Breast epithelium (tissue), 4 donors: ENCODE results near the gene ELMO1. TPM values are rescaled to one million over a fixed set of nuclear protein-coding genes. Genes with fewer than 3 reads are reported as not detected.
"Not testable (repeated sequence)": the region's sequence is repeated elsewhere in the genome, so short reads cannot be mapped to it uniquely, and the experiment has no call there.

Experiments used
- DNase-seq, 2 donors: peaks; one replicate each; pipeline ENCODE4 v3.0.0-alpha.2; 2019; ENCODE audit warnings: low spot score in 2 of 2
- H3K27ac ChIP-seq, 2 donors: fragments of 200-600 bp; sonication (generic) in 1 of 2; one replicate each; pipeline ENCODE4 v1.5.1; 2016 to 2019; ENCODE audit warnings: mild to moderate bottlenecking in 1 of 2
- H3K27me3 ChIP-seq, 2 donors: fragments of 200-600 bp; sonication (generic) in 1 of 2; one replicate each; pipeline versions ENCODE4 v1.5.1 to v1.6.0; 2017 to 2019; ENCODE audit warnings: control low read depth in 1 of 2, mild to moderate bottlenecking in 1 of 2
- H3K36me3 ChIP-seq: fragments of 200-600 bp; one replicate; pipeline ENCODE4 v1.5.1; 2019
- H3K4me1 ChIP-seq, 2 donors: fragments of 200-600 bp; sonication (generic); one replicate each; pipeline ENCODE4 v1.5.1; 2016 to 2019; ENCODE audit warnings: control low read depth in 1 of 2
- H3K4me3 ChIP-seq, 3 donors: fragments of 200-600 bp; sonication (generic); 1 replicate in 2 of 3; 2 replicates in 1 of 3; pipeline ENCODE4 v1.5.1; 2016 to 2019; ENCODE audit warnings: mild to moderate bottlenecking in 3 of 3, moderate library complexity in 2 of 3
- H3K9me3 ChIP-seq, 2 donors: fragments of 200-600 bp; sonication (generic) in 1 of 2; one replicate each; pipeline ENCODE4 v1.5.1; 2016 to 2019; ENCODE audit warnings: control low read depth in 1 of 2
- POLR2A ChIP-seq: fragments of 450-650 bp; IDR thresholded peaks from one replicate; pipeline ENCODE4 v1.6.1; 2016; ENCODE audit warnings: antibody characterized with exemption, mild to moderate bottlenecking, moderate library complexity
- POLR2AphosphoS5 ChIP-seq, 3 donors: sonication (generic); formaldehyde crosslinking; IDR thresholded peaks; one replicate each; pipeline ENCODE4 v1.6.1; 2017; ENCODE audit warnings: antibody characterized with exemption in 3 of 3
- intact Hi-C: fragments of 100-400 bp; cut with DNase I; formaldehyde crosslinking; loops from one replicate; pipeline ENCODE4 v1.15.1; 2023; ENCODE audit warnings: low total_unique reads
- total RNA-seq, 3 donors: library from RNA; depleted of rRNA; stranded (reverse); fragments of >200 nt; gene quantifications; one replicate each; pipeline ENCODE4 v1.1.0, GENCODE V29; 2016
- TF ChIP-seq, protein P1 (sequence below), 3 donors: fragments of 450-650 bp; IDR thresholded peaks; one replicate each; pipeline ENCODE4 v1.5.1; 2016 to 2017; ENCODE audit warnings: antibody characterized with exemption in 3 of 3, mild to moderate bottlenecking in 3 of 3, moderate library complexity in 3 of 3

ELMO1 gene
- total RNA-seq, 3 donors from 2014 or later, result 49.5 to 110 (median 66.9) TPM

GRCh38 chr7:36977878-36978277 is 470.8 kb downstream of the ELMO1 start:
- no peaks in the 10 kb centered on the region for H3K4me1 ChIP-seq
- no peaks in the 10 kb centered on the region for H3K9me3 ChIP-seq
- H3K27me3 ChIP-seq, result no peaks in the 10 kb centered on the region
- no peak overlapping the region for H3K27ac ChIP-seq
- intact Hi-C loops, result loop anchor here (10.0 kb wide), 1 partner anchor 197 kb away; no protein-coding TSS in a partner anchor
- TF ChIP-seq POLR2AphosphoS5 (IDR thresholded peaks at IDR 0.05) (no peak), POLR2A (no peak)
- TF ChIP-seq, protein P1, sequence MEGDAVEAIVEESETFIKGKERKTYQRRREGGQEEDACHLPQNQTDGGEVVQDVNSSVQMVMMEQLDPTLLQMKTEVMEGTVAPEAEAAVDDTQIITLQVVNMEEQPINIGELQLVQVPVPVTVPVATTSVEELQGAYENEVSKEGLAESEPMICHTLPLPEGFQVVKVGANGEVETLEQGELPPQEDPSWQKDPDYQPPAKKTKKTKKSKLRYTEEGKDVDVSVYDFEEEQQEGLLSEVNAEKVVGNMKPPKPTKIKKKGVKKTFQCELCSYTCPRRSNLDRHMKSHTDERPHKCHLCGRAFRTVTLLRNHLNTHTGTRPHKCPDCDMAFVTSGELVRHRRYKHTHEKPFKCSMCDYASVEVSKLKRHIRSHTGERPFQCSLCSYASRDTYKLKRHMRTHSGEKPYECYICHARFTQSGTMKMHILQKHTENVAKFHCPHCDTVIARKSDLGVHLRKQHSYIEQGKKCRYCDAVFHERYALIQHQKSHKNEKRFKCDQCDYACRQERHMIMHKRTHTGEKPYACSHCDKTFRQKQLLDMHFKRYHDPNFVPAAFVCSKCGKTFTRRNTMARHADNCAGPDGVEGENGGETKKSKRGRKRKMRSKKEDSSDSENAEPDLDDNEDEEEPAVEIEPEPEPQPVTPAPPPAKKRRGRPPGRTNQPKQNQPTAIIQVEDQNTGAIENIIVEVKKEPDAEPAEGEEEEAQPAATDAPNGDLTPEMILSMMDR (IDR thresholded peaks at IDR 0.05), result no peak
- H3K4me3 ChIP-seq, result no peak overlapping the region
- no peak for DNase-seq
- H3K36me3 ChIP-seq, result no peaks in the 10 kb centered on the region

- H3K4me1 ChIP-seq, H3K27ac ChIP-seq, H3K4me3 ChIP-seq, H3K36me3 ChIP-seq, H3K27me3 ChIP-seq, H3K9me3 ChIP-seq, DNase-seq: not testable (repeated sequence)
- intact Hi-C loops, result loop anchor here (10.0 kb wide), 1 partner anchor 201 kb away; no protein-coding TSS in a partner anchor
These were observed 475.1 kb downstream of the ELMO1 start for GRCh38 chr7:36973534-36973933.

- TF ChIP-seq, protein P1 (IDR thresholded peaks at IDR 0.05), result no peak
- TF ChIP-seq POLR2AphosphoS5 (IDR thresholded peaks at IDR 0.05) (no peak), POLR2A (no peak)
- H3K27ac ChIP-seq, result no peak overlapping the region
- intact Hi-C loops, result loop anchor here (10.0 kb wide), 1 partner anchor 203 kb away; no protein-coding TSS in a partner anchor
- H3K4me3 ChIP-seq, result no peak overlapping the region
- no peak for DNase-seq
- H3K9me3 ChIP-seq, result no peaks in the 10 kb centered on the region
- H3K4me1 ChIP-seq, result no peaks in the 10 kb centered on the region
- no peaks in the 10 kb centered on the region for H3K27me3 ChIP-seq
- no peaks in the 10 kb centered on the region for H3K36me3 ChIP-seq
These were observed 476.5 kb downstream of the ELMO1 start for GRCh38 chr7:36972140-36972518.

- H3K27me3 ChIP-seq, result no peaks in the 10 kb centered on the region
- no peaks in the 10 kb centered on the region for H3K9me3 ChIP-seq
- TF ChIP-seq POLR2AphosphoS5 (IDR thresholded peaks at IDR 0.05) (no peak), POLR2A (no peak)
- TF ChIP-seq, protein P1 (IDR thresholded peaks at IDR 0.05), result no peak
- no peaks in the 10 kb centered on the region for H3K36me3 ChIP-seq
- intact Hi-C loops, result loop anchor here (10.0 kb wide), 1 partner anchor 203 kb away; no protein-coding TSS in a partner anchor
- no peaks in the 10 kb centered on the region for H3K4me1 ChIP-seq
- H3K4me3 ChIP-seq, result no peak overlapping the region
- no peak for DNase-seq
- no peak overlapping the region for H3K27ac ChIP-seq
These were observed 477.0 kb downstream of the ELMO1 start for GRCh38 chr7:36971515-36972139.

DNA sequence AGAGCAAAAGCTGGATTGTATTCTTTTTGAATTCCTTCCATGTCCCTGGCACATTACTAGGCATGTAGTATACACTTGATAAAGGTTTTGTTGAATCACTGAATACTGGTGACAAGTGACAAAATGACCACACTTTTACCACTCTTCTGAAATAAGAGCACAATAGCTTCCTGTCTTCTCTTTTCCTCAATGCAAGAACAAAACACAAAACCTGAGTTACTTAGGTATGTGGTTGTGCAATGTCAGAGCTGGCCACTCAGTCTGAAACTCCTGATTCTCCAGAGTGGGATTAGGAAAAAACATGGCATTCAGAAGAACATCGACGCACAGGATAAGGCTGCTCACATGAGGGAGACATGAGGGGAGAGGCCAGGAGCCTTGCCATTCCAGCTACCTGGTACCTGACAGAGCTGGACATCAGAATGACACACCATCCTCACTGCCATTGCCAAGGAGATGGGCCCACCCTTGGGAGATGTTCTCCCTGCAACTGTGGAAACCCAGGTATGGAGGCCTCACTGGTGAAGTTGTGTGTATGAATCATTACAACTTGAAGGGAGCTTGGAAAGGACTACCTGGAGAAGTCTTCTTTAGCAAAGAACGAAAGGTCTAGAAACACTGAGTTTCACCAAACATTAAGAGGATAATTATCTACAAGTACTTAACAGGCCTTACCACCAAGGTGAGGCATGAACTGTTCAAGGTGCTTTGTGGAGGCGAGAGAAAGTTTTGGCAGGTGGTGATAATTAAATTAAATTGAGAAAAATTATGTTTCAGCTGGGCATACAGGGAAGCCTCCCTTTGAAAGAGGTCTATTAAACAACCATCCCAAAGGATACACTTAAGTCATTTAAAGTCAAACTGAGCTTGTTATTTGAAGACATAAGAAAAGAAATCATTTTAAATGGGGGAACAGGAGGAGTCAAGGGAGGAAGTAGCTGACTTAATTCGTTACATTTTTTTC is 477.8 kb downstream of the ELMO1 start:
- intact Hi-C loops, result loop anchor here (10.0 kb wide), 1 partner anchor 204 kb away; no protein-coding TSS in a partner anchor
- no peak for DNase-seq
- Histone ChIP-seq H3K27me3 (no peaks in the 10 kb centered on the region), H3K4me1 (no peaks in the 10 kb centered on the region), H3K36me3 (no peaks in the 10 kb centered on the region), H3K27ac (peak overlapping the region in 1 of 2 donors; percentile 25), H3K4me3 (no peak overlapping the region), H3K9me3 (no peaks in the 10 kb centered on the region)
- TF ChIP-seq POLR2A, result no peak
- TF ChIP-seq POLR2AphosphoS5 (IDR thresholded peaks at IDR 0.05), result no peak
- TF ChIP-seq, protein P1 (IDR thresholded peaks at IDR 0.05), result no peak
